ENCODE data around the gene PYHIN1.

The PYHIN1 gene

DNA sequence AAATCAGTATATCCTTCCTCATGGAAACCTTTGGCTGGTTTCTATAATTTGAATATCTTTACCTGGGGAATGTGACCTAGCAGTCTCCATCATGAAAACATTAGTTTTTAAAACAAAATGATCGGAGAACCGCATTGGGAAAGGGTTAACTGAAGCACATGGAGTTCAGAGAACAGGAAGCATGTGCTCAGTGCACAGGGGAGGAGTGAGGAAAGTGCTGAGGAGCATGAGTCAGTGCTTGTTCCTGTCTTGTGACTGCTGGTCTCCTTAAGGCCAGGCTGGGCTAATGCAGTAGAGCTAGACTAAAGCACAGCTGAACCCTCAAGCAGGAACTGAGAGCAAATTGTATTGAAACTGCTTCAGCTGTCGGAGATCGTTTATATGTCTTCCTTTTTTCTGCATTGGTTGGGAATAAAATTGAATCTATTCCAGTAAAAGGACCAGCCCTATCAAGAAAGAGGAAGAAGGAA lies 84.1 kb downstream of the PYHIN1 start:
- DNase-seq: peak; percentile 86

DNA sequence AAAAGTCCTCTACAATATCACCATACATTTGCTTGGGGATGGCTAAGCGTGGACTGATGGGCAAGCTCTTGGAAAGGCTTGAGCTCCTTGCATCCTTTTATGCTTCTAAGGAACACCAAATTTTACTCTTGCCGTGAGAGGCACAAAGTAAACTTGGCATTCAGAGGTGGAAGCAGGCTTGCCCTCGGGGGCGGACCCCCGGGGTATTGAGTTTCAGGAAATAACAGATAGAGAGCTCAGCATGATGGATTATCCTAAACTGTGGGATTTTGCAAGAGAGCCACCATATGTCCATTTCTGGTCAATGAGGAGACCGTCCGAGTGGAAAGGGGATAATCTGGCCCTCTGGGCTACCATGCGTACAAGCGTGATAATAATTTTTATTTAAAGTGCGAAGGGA lies 92.4 kb downstream of the PYHIN1 start:
- no peak for DNase-seq

DNA sequence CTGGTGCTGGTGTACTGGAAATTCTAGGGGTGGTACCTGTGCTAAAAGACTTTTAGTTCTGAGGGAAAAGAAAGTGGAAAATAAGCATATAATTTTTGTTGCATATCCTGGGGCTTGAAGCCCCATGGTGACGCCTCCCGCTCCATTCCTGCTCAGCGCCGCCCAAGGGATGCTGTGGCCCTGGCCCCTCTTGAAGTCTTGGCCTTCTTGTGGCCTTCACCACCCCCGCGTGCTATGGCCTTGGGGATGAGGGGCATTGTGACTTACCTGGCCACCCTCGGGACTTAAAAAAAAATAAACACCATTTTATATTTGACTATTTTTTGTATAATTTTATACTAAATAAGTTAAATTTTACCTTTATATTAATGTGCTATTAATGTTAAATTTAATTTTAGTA lies 93.7 kb downstream of the PYHIN1 start:
- no peak for DNase-seq

Data from fibroblast of skin of right biceps (primary cell).